Activated T-cell treated with anti-CD3 and anti-CD28 coated beads, Interleukin-2, amount 50 U/mL, for 4 hours (primary cell): Measurements from ENCODE around the gene NEK6. TPM values are rescaled to one million over a fixed set of nuclear protein-coding genes. Genes with fewer than 3 reads are reported as not detected.
A peak's percentile ranks its signal among the peaks of the same experiment; 100 is the strongest.

Source experiments
- ATAC-seq, 2 donors: fragments of 200-7000 bp; cut with Tn5 transposase; one replicate each; pipeline ENCODE4 v1.10.0; 2021
- DNase-seq: peaks from one replicate; pipeline ENCODE4 v3.0.0-alpha.2; 2020
- H3K27me3 Mint-ChIP-seq: one replicate; pipeline ENCODE4 v1.8.0; 2021; ENCODE audit warnings: low read depth, mixed read lengths
- H3K36me3 Mint-ChIP-seq: one replicate; pipeline ENCODE4 v1.8.0; 2022; ENCODE audit warnings: mixed read lengths; ENCODE audit not compliant: insufficient read depth
- H3K4me1 Mint-ChIP-seq: one replicate; pipeline ENCODE4 v1.8.0; 2021; ENCODE audit warnings: low read depth, mixed read lengths
- H3K4me3 Mint-ChIP-seq: one replicate; pipeline ENCODE4 v1.8.0; 2021; ENCODE audit warnings: mild to moderate bottlenecking, moderate library complexity, mixed read lengths
- H3K9me3 Mint-ChIP-seq: one replicate; pipeline ENCODE4 v1.8.0; 2021; ENCODE audit warnings: mixed read lengths
- total RNA-seq, 3 donors: library from RNA; stranded (reverse); gene quantifications; one replicate each; pipeline ENCODE4 v1.2.1, GENCODE V29; 2021

Gene NEK6
- total RNA-seq, 3 donors from 2014 or later, result 29.8 to 46.1 (median 43.0) TPM

DNA sequence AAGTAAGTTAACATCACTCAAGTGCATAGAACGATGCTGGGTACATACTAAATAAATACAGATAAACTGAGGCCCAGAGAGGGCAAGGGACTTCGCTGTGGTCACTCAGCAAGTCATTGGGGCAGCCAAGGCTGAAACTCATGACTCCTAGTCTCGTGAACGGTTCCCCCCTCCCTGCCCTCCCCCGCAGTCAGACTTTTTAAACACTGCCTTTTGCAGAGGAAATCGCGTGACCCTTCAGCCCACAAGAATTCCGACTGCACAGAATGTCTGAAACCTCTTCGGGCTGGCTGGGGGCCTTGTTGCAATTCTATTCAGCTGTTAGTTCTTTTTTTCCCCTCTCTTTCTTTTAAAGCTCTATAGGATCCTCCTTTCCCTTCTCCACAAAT, 28.1 kb downstream of the NEK6 start:
- H3K4me3 Mint-ChIP-seq, result peak overlapping the region; percentile 78
- H3K36me3 Mint-ChIP-seq, result peaks cover 2% of the 10 kb centered on the region
- no peaks in the 10 kb centered on the region for H3K9me3 Mint-ChIP-seq
- H3K4me1 Mint-ChIP-seq, result peaks cover 38% of the 10 kb centered on the region
- H3K27me3 Mint-ChIP-seq, result no peaks in the 10 kb centered on the region
- ATAC-seq, result peak; percentile 40 to 45
- DNase-seq, result no peak

DNA sequence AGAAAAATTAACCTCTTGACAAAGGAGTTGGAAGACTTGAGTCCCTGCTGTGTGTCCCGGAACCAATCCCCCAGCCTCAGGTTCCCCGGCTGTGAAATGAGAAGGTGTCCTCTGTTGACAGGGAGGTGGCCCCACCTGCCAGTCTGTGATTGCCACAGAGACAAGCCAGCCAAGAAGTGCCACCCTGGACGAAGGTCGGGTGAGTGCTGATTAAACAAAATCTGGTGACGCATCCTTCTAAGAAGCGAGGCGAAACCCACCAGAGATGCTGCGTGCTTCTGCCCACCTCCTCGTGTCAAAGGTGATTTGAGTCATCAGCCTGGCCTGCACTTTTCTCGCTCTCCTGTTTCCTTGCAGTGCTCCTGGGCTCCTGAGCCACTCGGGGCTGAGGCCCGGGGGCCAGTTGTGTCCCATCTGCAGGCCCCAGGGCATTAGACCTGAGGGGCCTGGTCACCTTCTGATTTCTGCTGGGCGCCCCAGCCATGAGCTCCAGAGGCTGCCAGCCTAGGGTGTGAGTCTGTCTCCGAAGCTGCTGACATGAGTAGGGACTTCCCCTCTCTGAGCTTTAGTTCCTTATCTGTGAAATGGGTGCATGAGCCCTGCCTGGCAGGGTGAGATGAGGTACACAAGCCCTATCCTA, 28.7 kb downstream of the NEK6 start:
- Mint-ChIP-seq H3K4me3 (peak overlapping the region; percentile 78), H3K4me1 (peaks cover 44% of the 10 kb centered on the region), H3K27me3 (no peaks in the 10 kb centered on the region), H3K9me3 (no peaks in the 10 kb centered on the region), H3K36me3 (peaks cover 2% of the 10 kb centered on the region)
- DNase-seq (peak; percentile 25), ATAC-seq (peak; percentile 81 to 87)

- no peaks in the 10 kb centered on the region for H3K9me3 Mint-ChIP-seq
- peaks cover 59% of the 10 kb centered on the region for H3K4me1 Mint-ChIP-seq
- peaks cover 3% of the 10 kb centered on the region for H3K36me3 Mint-ChIP-seq
- DNase-seq, result no peak
- H3K27me3 Mint-ChIP-seq, result peaks cover 4% of the 10 kb centered on the region
- no peak overlapping the region for H3K4me3 Mint-ChIP-seq
- no peak for ATAC-seq
Measured at GRCh38 chr9:124290053-124290591, 32.4 kb downstream of the NEK6 start.

DNA sequence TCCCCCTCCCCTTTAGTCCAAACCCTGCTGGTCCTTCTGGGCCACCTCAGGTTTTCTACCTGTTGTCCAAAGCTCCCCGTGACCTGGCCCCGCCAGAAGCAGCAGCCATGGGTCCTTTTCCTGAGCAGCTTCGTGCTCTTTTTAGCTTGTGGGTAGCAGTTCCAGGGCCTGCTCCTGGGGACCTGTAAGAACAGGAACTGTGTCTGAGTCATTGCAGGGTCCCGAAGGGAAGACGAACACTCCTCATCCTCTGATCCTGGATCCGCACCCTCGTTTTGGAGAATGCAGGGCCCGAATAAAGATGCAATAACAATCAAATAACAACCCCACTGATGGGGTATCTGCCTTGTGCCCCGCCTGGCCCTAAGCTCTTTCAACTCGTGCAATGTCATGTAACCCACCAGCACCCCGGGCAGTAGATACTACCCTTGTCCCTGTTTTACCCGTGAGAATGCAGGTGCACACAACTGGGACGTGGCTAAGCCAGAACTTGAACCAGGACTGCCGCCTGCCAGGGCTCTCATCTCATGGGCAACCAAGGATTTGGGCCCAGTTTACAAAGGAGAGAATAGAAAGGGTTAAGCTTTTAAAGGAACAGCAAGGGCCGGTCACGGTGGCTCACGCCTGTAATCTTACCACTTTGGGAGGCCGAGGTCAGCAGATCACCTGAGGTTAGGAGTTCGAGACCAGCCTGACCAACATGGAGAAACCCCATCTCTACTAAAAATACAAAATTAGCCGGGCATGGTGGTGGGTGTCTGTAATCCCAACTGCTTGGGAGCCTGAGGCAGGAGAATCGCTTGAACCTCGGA, 33.2 kb downstream of the NEK6 start:
- no peak for ATAC-seq
- Mint-ChIP-seq H3K9me3 (no peaks in the 10 kb centered on the region), H3K27me3 (peaks cover 4% of the 10 kb centered on the region), H3K36me3 (peaks cover 3% of the 10 kb centered on the region), H3K4me3 (no peak overlapping the region), H3K4me1 (peaks cover 55% of the 10 kb centered on the region)
- DNase-seq, result no peak

DNA sequence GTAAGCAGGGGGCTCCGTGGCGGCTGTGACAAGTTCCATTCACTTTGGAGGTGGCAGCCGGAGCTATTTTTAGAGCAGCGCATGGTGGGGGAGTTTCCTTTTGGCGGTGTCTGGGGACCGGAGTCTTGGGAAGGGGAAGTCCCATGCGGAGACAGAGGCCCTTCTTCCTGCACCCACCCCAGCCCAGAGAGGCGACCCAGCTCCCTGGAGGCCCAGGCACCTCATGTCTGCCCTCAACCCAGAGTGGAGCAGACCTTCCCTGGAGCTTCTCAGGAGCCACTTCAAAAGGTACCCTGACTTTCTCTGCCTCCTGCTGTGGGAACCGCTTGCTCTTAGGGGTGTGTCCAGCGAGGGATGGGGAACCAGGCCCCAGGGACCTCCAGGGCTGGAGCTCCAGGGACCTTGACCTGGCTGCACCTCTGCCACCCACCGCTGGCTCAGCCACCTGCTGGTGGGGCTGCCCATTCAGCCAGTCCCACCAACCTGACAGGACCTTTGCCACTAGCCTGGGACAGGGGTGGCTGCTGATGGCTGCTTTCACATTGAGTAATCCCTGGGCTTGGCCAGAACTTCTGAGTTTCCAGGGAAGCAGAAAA, 34.1 kb downstream of the NEK6 start:
- Mint-ChIP-seq H3K9me3 (no peaks in the 10 kb centered on the region), H3K4me1 (peaks cover 46% of the 10 kb centered on the region), H3K36me3 (peaks cover 3% of the 10 kb centered on the region), H3K27me3 (peaks cover 4% of the 10 kb centered on the region), H3K4me3 (peak overlapping the region; percentile 72)
- DNase-seq (no peak), ATAC-seq (peak; percentile 72 to 73)

GRCh38 chr9:124292696-124293593, 35.2 kb downstream of the NEK6 start:
- Mint-ChIP-seq H3K36me3 (peaks cover 3% of the 10 kb centered on the region), H3K4me3 (peak overlapping the region; percentile 72), H3K4me1 (peaks cover 36% of the 10 kb centered on the region), H3K27me3 (peaks cover 4% of the 10 kb centered on the region), H3K9me3 (no peaks in the 10 kb centered on the region)
- DNase-seq (no peak), ATAC-seq (no peak)

DNA sequence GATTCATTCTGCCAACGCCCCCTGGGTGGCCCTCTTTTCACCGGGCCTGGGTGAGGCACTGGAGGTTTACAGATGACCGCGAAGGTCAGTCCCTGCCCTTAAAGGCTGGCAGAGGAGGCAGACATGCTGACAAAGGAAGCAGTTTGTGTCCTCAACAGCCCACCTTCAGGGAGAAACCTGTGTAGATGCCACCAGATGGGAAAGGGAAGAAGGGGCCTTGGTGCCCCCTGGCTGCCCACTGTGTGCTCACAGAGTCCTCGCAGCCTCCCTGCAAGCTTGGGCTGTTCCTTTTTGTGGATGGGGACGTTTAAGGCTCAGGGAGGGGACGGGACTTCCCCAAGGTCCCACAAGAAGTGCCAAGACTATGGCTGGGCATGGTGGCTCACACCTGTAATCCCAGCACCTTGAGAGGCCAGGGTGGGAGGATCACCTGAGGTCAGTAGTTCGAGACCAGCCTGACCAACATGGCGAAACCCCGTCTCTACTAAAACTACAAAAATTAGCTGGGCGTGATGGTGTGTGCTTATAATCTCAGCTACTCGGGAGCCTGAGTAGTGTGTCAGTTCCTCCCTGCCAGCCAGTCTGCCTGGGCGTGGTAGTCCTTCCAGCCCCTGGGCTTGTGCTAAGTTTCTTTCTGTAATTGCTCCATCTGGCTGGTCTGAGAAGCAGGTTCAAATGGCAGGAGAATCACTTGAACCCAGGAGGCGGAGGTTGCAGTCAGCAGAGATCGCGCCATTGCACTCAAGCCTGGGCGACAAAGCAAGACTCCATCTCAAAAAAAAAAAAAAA, 36.2 kb downstream of the NEK6 start:
- H3K4me1 Mint-ChIP-seq, result peaks cover 36% of the 10 kb centered on the region
- peaks cover 3% of the 10 kb centered on the region for H3K36me3 Mint-ChIP-seq
- H3K4me3 Mint-ChIP-seq, result peak overlapping the region; percentile 11
- H3K9me3 Mint-ChIP-seq, result no peaks in the 10 kb centered on the region
- H3K27me3 Mint-ChIP-seq, result peaks cover 4% of the 10 kb centered on the region
- no peak for DNase-seq
- no peak for ATAC-seq

- peaks cover 1% of the 10 kb centered on the region for H3K36me3 Mint-ChIP-seq
- H3K27me3 Mint-ChIP-seq, result peaks cover 4% of the 10 kb centered on the region
- no peak for ATAC-seq
Measured at GRCh38 chr9:124295159-124295794, 37.5 kb downstream of the NEK6 start.

DNA sequence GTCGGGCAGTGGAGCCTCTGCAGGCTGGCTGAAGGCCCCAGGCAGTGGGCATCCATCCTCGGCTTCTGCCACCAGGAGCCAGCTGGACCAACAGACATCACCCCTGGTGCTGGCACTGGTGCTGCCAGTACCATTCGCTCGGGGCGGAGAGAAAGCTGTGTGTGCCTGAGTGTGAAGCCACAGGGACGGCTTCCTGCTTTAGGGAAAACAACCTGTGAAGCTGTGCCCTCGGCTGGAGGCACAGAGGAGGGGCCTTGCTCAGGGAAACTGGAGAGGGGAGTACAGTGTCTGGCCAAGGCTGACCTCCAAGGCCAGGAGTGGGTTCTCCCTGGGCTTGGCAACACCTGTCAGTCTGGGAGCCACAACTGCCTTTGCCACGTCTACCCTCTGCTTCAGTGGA, 38.3 kb downstream of the NEK6 start:
- Mint-ChIP-seq H3K9me3 (no peaks in the 10 kb centered on the region), H3K27me3 (peaks cover 4% of the 10 kb centered on the region), H3K36me3 (peaks cover 1% of the 10 kb centered on the region), H3K4me3 (no peak overlapping the region), H3K4me1 (peaks cover 31% of the 10 kb centered on the region)
- ATAC-seq (no peak), DNase-seq (no peak)

More at GRCh38 chr9:124295159-124295794, 37.5 kb downstream of the NEK6 start:
- no peak overlapping the region for H3K4me3 Mint-ChIP-seq
- peaks cover 36% of the 10 kb centered on the region for H3K4me1 Mint-ChIP-seq
- H3K9me3 Mint-ChIP-seq, result no peaks in the 10 kb centered on the region
- no peak for DNase-seq

DNA sequence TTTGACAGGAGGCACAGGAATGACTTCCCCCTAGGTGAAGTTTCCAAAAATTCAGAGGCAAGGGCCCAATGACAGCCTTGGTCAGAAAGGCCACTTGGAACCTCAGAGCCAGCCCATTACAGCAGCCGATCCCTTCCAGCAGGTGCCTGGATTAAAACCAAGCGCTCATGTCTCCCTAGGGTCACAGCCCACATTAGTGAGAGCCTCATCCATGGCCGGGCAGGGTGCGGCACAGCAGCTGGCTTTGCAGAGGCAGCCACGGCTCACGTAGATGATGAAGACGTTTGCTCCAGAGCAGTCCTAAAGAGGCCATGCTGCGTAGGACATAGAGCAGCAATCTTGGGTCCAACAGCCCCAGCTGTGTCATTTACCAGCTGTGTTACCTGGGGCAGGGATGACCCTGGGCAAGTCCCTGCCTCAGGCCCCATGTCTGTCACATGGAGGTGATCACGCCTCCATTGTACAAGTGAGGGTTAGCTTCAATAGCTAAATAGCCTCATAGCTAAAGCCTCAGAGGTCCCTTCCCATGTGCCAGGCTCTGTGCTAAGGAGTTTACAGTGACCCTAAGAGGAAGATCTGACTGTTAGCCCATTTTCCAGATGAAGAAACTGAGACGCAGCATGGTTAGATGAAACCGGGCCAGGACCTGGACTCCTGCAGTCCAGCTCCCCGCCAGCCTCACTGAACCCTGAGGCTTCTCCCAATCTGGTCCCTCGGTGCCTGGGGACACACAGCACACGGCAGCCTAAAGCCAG, 39.2 kb downstream of the NEK6 start:
- Mint-ChIP-seq H3K4me3 (no peak overlapping the region), H3K9me3 (no peaks in the 10 kb centered on the region), H3K27me3 (peaks cover 4% of the 10 kb centered on the region), H3K4me1 (peaks cover 23% of the 10 kb centered on the region), H3K36me3 (peaks cover 1% of the 10 kb centered on the region)
- no peak for DNase-seq
- no peak for ATAC-seq

DNA sequence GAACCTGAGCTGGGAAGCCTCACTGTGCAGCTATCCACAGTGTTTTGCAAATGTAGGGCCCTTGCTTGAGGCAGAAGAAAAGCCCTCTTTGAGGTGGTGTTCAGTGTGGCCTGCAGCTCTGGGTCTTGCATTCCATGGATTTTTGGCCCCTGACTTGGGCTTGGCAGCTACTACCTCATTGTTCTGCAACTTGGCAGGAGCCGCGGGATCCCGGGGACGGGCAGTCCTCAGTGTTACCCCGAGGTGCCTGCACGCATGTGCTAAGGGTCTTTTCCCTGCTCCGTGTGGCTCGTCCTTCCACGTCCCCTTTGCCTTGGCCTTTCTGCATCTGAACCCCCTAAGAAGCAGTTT, 39.8 kb downstream of the NEK6 start:
- no peak for DNase-seq
- peaks cover 1% of the 10 kb centered on the region for H3K36me3 Mint-ChIP-seq
- H3K4me3 Mint-ChIP-seq, result no peak overlapping the region
- no peaks in the 10 kb centered on the region for H3K9me3 Mint-ChIP-seq
- peaks cover 4% of the 10 kb centered on the region for H3K27me3 Mint-ChIP-seq
- no peak for ATAC-seq
- H3K4me1 Mint-ChIP-seq, result peaks cover 19% of the 10 kb centered on the region

DNA sequence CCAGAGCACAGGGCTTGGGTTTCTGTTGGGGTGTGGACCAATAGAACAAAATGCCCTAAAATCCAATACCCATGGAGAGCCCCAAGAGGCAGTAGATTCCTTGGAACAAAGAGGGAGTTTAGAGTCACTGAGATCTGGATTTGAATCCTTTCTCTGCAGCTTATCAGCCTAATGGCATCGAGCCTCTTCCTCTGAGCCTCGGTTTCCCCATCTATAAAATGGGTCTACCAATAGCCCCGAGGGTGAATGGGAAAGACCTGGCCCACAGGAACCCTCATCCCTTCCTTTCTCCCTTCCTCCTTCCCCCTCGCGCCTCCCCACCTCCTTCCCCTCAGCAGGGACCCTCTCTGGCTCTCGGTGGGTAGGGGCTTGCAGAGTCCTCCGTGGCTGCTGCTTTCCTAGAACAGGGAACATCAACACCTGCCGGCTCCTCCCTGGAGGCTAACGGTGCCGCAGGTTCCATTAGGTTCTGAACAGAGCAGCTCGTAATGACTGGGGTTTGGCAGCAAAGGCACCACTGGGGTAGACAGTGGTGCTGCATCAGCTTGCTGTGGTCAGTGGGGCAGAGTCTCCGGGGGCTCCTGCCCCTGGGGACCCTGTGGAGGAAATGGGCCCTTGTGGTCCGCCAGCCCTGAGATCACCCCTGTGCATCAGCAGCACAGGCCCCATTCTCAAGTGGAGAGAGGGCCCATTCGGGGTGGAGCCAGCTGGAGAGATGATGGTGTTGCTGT, 40.3 kb downstream of the NEK6 start:
- Mint-ChIP-seq H3K36me3 (no peaks in the 10 kb centered on the region), H3K27me3 (peaks cover 4% of the 10 kb centered on the region), H3K4me3 (no peak overlapping the region), H3K4me1 (peaks cover 16% of the 10 kb centered on the region), H3K9me3 (no peaks in the 10 kb centered on the region)
- DNase-seq (no peak), ATAC-seq (no peak)
